HG02798 (cell line): ENCODE measurements around the gene CSNK2B.
A peak's percentile ranks its signal among the peaks of the same experiment; 100 is the strongest.

ENCODE experiments used
- ATAC-seq: cut with Tn5 transposase; IDR thresholded peaks from one replicate; pipeline ENCODE4 v1.9.1; 2021; ENCODE audit warnings: mild to moderate bottlenecking; ENCODE audit not compliant: unreplicated experiment, poor library complexity

CSNK2B gene

DNA sequence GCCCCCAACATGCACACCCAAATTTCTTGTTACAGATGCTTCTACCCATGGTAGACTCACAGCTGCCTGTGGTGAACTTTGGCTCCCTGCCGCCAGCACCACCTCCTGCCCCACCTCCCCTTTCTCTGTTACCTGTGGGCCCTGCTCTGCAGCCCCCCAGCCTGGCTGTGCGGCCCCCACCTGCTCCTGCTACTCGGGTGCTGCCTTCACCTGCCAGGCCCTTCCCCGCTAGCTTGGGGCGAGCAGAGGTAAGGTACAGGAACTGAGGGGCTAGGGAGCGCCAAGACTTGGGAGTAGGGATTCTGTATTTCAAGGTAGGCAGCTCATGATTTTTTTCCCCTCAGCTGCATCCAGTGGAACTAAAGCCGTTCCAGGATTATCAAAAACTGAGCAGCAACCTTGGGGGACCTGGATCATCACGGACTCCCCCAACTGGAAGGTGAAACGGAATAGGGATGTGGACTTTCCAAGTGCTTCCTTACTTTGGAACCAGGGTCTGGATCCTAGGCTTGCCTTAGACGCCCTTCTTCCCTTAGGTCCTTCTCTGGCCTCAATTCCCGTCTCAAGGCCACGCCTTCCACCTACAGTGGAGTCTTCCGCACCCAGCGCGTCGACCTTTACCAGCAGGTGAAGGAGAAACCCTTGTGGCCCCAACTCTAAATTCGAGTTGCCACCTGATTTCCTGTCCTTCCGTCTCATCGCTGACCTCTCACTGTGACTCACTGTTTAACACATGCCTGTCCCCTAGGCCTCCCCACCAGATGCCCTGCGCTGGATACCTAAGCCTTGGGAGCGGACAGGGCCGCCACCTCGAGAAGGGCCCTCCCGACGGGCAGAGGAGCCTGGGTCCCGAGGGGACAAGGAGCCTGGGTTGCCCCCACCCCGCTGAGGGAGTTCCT, 28.9 kb upstream of the CSNK2B start:
- no peak for ATAC-seq

DNA sequence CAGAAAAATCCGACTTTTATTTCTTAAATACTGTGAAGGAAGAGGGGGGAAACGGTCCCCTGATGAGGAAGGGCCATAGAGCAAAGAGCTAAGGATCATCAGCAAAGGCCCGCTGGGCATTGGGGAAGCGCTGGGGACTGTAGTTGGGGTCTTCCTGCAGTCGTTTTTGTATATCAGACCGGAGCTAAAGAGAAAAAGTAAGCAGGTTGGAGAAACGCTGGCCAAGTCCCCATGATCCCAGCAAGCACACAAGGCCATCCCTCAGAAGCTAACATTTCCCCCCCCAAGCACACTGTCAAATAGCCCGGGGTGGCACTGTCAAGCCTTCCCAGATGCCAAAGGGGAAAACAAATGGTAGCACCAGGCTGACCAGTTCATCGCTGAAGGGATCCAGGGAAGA, 26.8 kb upstream of the CSNK2B start:
- ATAC-seq = no peak

DNA sequence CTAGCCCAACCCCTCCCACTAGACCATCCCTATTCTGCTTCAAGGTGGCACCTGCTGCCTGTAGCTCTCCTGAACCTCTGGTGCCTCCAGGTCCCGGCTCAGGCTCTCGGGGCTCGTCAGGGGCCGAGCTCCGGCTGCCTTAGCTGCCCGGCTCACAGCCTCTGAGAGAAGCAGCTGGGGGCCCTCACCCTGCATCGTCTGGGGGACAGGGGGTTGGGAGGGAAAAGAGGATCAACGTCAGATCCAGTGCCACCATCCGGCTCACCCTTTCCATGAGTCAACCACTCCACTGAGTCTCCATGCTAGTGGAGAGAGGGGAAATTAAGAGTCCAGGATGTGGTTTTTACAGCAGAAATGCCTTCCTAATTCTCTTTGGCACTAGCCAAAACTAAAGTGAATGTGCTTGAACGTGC, 26.4 kb upstream of the CSNK2B start:
- ATAC-seq = no peak

DNA sequence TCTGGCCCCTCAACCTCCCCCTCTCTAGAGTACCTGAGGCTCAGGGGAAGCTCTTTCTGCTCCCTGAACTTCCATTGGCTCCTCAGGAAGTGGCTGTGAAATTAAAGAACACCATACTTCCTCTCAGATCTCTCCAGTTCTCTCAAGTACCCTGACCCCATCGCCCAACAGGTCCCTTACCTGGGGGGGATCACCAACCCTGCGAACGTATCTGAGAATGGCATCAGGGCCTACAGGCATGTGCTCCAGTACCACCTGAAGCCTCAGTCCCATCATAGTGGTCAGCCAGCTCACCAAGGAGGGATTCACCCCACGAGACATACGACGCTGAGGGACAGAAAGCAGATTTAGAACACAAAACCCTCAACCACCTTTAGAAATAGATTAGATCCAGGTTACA, 25.3 kb upstream of the CSNK2B start:
- ATAC-seq = no peak

DNA sequence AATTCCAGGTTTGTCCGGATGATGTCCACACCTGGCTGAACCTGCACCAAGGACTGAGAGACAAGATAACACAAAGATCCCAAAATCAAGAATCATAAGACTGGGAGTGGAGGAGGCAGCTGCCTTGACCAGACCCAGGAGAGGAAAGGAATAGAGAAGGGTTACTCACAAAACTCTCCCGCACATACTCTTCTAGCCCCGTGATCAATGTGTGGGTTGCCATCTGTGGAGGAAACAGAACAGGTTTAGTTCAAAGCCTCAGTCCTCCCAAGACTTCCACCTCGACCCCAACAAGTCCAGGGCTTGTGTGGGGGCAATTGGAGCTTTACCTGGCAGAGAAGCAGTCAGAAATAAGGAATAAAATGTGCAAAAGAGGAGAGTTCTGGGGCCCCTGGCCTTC, 24.5 kb upstream of the CSNK2B start:
- ATAC-seq = no peak

DNA sequence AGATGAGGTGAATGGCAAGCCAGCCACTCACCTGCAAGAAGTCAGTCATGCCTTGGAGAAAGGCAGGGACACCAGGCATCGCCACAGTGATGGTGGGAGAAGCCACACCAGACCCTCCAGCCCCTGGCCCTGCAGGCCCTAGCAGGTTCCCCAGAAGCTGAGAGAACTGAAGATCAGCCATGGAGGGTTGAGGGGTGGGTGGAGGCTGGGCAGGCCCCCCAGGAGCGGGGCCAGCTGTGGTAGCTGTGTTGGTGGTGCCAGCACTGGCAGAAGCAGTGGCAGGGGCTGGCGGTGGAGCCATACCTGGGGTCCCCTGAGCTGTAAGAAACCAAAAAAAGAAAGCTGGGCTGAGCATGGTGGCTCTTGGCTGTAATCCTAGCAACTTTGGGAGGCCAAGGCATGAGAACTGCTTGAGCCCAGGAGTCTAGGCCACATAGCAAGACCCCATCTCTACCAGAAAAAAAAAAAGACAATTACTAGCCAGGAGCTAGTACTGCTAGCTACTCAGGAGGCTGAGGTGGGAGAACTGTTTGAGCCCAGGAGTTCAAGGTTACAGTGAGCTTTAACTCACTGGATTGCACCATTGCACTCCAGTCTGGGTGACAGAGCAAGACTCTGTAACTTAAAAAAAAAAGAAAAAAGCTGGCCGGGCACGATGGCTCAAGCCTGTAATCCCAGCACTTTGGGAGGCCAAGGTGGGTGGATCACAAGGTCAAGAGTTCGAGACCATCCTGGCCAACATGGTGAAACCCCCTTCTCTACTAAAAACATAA, 22.9 kb upstream of the CSNK2B start:
- no peak for ATAC-seq

DNA sequence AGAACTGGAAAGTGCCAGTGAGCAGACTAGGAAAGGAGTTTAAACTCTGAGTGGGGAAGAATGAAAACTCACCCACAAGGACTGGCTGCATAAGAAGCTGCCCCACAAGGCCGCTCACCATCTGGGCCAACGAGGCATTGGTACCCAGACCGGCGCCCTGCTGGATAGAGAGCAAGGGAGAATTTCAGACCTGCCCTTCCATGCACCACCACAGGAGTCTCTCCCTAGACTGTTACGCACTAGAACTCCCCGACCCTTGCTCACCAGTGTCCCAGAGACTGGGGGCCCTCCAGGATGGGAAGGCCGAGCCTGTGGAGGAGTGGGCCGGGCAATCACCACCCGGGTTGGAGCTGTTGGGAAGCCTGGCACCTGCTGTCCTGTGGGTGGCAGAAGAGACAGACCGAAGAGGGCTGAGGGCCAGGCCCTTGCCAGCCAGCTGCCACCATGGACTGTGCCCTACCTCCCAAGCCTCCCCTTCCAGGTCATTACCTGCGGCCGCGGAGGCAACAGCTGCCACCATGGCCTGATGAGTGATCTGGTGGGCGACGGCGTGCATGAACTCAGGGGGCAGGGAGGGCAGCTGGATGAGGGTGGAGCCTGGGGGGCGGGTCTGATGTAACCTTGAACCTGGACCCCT, 21.9 kb upstream of the CSNK2B start:
- no peak for ATAC-seq

DNA sequence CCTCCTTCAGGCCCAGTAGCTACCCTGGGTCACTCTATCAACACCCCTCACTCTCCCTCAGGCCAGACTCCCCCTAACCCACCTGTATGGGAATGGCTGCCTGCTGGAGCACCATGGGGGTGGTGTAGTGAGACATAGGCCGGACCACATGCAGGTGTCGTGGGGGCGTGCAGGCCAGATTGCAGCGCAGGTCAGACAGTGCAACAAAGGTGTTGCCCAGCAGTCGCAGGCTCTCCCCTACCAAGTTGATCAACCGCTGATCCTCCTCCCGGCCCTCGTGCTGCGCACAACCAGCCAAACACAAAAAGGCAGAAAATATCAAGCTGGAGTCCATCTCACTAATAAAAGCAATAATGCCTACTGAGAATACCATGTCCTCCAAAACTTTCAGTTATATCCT, 20.6 kb upstream of the CSNK2B start:
- no peak for ATAC-seq

DNA sequence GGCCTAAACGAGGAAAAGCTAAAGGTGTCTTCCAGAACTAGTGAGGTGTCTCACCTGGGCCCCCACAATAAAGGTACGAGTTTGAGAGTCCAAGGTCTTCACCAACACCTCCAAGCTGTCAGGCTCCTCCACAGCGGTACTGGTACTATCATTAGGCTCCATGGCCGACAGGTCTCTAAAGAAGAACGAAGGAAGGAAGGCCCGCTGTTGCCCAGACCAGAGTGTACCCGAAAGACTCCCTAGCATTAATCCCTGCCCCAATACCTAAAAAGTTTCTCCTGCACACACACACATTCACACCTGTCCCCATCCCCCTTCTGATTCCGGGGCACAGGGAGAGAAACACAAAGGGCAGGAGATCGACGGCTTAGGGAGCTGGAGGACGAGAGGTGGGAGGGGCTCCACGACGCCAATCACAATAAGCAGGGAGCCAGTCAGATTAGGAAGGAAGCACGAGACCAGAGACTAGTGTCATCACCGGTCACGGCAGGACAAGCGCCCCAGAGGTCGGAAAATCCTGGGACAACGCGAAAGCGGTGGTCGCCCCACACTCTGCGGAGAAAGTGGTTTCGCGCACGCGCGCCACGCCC, 14.2 kb upstream of the CSNK2B start:
- ATAC-seq = peak; percentile 22

DNA sequence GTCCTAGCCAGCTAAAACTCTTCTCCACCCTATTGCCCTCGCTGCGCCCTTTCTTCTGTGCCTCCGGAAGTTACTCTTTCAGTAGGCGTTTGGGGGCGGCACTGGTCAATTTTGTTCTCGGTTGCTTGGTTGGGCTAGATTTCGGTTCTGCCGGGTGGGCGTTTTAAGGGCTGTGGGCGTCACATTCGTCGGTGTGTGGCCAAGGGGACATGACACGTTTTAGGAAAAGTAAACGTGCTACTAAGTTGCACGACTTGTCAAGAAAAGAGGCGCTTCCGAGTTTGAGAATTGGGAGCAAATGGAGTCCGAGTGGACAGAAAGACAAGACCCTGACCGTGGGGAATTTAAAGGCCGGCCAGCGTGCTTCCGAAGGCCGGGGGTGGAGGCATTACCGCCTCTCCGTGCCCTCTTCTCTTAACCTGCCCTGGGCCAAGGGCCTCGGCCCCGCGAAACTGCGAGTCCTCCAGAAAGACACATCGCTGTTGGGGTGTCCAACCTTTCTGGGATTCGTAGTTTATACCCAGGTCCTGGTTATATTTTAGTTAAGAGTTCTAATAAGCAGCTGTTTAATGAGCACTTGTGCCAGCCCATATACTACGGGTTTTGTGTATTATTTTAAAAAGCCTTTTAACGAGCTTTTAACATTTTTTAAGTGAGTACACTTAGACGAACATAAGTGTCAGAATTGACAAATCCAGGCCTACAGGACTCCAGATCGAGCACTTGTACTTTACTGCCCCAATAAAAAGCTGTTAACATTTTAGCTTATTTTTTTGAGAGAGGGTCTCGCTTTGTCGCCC, 12.8 kb upstream of the CSNK2B start:
- ATAC-seq = peak; percentile 62

DNA sequence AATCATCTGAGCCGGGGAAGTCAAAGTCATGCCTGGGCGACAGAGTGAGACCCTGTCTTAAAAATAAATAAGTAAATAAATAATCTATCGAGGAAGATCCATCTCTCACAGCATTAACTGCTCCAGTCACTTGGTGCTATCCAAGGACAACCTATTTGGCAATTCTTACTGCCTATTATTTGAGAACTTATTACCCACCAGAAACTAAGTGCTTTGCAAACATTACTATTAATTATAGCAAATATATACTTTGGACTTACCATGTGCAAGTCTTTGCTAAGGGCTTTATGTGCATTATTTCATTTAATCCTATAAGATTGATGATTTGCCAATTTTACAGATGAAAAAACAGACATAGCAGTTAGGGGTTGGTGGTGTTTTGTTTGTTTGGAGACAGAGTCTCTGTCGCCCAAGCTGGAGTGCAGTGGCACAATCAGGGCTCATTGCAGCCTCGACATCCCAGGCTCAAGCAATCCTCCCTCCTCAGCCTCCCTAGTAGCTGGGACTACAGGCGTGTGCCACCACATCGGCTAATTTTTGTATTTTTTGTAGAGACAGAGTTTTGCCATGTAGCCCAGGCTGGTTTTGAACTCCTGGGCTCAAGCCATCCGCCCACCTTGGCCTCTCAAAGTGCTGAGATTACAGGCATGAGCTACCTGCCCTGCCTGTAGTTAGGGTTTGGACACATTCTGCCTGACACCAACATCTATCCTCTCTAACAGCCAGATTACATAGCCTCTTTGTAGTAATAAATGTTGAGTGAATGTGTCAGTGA, 11.1 kb upstream of the CSNK2B start:
- no peak for ATAC-seq

DNA sequence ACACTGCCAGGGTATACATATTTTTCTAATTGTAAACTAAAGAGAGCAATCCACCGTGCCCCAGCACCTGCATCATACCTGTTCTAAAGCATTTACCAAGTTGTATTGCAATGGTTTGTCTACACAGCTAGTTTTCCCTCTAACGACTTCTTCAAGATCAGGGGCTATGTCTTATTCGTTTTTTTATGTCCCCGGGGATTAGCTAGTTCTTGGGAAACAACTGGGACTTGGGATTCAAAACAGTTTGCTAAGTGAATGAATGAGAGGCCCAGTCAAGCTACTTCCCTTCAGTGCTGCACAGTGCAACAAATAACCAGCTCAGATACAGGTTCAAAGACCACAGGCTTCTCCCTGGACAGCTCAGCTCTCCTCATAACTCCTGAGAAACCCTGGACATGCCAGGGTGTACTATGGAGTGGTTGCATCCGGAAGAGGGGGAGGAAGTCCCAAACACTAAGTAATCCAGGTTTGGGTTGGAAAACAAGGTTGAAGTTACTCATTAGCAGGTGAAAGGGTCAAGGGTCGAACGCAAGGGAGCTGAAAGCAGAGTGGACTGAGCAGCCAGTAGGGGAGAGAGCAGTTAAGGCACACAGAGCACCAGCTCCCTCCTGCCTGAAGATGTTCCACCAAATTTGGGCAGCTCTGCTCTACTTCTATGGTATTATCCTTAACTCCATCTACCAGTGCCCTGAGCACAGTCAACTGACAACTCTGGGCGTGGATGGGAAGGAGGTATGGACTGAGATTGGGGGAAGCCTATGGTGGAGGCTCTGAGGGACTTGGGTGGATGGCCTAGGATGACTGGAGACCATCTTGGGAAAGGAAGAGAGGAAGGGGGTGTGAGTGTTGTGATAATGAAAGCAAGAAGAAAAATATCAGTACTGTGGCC, 10.3 kb upstream of the CSNK2B start, which contains the start of gene APOM:
TSS of gene APOM (plus strand) at position 546 of the 889 bp plus-strand sequence. CDS start at position 619, 73 bp downstream.
- no peak for ATAC-seq

DNA sequence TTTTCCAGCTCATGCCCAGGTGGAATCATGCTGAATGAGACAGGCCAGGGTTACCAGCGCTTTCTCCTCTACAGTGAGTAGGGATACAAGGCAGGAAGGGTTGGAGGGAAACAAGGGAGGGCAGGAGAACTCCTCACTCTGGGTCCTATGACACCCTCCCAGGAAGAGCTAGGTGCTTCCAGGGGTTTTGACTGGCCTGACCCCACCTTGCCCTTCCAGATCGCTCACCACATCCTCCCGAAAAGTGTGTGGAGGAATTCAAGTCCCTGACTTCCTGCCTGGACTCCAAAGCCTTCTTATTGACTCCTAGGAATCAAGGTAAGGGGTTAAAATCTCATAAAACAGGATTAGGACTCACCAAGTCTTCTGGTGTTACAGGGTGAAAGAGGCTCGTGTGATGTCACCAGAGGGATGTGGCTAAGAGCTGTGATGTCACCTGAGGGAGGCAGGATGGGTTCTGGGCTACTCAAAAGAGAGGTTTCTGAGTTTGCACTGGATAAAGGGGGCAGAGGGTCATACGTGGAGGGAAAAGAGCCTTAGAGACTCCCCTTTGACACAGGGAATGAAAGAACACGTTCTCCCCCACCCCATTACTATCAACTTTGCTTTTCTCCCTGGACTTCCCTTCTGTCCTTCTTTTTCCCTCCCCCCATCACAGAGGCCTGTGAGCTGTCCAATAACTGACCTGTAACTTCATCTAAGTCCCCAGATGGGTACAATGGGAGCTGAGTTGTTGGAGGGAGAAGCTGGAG, 8.3 kb upstream of the CSNK2B start:
- ATAC-seq = no peak

DNA sequence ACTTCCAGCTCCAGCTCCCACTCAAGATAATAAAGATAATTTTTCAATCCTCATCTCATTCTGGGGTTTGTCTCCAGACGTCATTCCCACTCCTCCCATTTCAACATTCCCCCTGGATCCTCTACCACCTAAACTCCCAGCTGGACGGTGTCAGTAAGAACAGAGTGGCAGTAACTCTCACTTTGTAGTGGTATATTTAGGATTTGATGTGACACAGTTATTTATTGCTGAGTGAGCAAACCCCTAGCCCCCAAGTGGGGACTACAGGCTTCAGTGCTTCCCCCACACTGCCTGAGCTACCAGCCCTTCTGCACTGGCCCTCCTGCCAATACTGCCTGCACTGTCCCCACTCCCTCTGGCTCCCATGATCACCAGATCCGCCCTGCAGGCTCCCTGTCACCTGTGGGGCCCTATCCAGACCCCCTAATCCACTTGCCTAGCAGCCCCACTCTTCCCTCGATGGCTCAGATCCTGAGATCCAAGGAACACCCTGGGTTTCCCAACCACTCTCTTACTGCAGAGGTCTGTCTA, 7.7 kb upstream of the CSNK2B start:
- ATAC-seq = no peak

DNA sequence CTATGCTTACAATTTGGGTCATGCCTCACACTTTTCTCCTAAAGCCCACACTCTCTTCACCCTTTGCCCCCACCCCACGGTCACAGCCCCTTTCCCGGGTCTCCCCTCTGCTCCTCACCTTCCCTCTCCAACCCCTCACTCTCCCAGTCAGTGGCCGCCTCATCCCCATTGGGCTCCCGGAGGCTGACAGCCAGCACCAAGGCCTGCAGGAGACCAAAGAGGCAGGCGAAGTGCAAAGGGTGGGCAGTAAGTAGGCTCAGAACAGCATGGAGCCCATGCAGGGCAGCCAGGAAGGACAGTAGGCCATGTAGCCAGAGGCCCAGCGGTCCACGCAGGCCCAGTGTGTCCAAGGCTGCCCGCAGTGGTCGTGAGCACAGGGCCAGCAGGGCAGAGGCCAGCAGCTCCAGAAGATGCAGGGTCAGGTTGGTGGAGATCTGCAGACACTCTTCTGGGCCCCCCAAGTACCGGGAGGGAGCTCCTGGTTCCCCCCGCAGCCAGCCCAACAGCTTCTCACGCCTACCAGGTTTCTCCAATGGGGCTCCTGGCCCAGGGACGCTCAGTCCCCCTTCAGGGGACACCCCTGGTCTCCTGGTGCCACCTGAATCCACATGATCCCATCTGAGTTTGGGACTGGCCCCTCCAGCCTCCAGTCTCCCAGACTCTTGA, 6.8 kb upstream of the CSNK2B start:
- ATAC-seq = no peak

DNA sequence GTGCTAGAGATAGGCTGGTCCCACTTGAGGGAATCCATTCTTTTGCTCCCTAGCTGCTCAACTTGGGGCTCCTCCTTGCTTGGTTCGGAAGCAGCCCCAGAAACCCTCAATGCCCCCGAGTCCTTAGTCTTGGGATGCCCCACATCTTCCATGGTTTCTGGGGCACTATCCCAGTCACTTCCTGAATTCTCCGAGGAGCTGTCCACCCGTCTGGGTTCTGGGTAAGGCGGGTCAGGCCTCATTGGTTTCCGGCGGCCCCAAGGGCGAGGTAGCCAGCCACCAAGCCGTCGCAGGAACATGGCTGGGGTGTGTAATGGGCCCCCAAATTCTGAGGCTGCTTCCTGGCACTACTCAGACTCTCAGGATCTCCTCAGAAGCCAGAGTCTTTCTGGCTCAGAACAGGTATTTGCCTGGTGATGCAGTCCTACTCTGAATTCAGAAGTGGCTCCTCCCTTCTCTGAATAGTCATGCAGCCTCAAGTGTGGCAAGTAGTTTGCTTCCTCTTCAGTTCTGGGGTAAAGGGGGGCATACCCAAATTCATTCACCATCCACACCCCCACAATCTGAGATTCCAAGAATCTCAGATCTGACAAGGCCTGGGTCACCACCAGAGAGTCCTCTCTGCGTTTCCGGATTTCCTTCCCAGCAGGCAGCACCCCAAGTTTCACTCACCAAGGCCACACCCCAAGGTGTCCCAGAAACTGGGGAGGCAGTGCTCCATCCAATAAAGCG, 6.1 kb upstream of the CSNK2B start:
- ATAC-seq = no peak
